GM21737 (cell line): ENCODE measurements around the gene IPO4.

Experiments used
- ATAC-seq: cut with Tn5 transposase; IDR thresholded peaks from one replicate; pipeline ENCODE4 v1.9.1; 2021; ENCODE audit warnings: mild to moderate bottlenecking, moderate library complexity; ENCODE audit not compliant: unreplicated experiment

IPO4 gene

GRCh38 chr14:24195186-24196070, 6.8 kb upstream of the IPO4 start, which contains the start of gene TM9SF1:
Gene TM9SF1 (minus strand): TSS chr14:24195441. CDS start chr14:24195019, 422 bp downstream.
- ATAC-seq: peak; percentile 80

DNA sequence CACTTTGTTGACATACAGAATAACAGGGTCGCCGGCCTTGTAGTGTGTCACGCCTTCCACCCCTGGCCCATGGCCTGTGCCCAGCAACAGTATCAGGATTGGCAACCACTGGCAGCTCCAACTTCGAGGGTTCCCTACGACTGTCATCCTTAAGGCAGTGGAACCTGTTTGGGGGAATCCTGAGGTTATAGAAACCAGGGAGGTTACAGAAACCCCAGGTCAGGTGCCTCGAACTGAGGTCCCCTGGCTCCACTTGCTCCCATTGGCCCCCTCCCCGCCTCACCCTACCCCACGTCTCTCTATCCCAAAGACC, 6.2 kb upstream of the IPO4 start:
- ATAC-seq: no peak

- no peak for ATAC-seq
These were observed 5.7 kb upstream of the IPO4 start for GRCh38 chr14:24194186-24194872.

- no peak for ATAC-seq
These were observed 4.3 kb upstream of the IPO4 start for GRCh38 chr14:24192933-24193332.

DNA sequence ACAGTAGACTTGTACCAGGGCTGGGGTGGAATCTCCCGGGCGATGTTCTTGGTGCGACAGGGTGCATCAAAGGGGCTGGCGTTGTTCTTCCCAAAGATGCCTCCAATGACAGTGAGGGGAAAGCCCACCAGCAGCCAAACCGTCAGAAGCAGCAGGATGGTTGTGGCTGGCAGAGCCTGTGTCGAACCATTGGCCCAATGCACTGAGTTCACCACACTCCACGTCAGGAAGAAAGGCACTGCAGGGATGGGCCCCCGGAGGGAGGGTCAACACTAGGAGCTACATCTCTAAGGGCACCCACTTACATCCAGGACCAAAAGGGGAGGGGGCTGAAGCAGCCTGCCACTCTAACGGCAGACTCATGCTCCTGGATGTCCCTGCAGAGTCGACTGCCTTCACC, 1.8 kb upstream of the IPO4 start:
- no peak for ATAC-seq

- no peak for ATAC-seq
These were observed 844 bp upstream of the IPO4 start for GRCh38 chr14:24189460-24189859.

DNA sequence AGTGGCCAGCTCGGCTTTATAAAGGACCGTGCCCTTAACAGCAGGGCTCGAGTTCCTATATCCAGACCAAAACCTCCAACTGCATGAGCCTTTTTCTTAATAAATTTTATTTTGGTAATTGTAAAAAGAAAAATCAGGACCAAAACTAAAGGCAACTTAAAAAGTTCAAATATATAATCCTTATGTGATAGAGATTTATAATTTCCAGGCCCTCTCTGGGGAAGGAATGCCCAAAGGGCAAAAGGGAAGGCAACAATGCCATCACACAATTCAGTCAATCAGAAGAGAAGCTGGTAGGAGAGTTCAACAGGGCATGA, 401 bp upstream of the IPO4 start:
- no peak for ATAC-seq

GRCh38 chr14:24187539-24187915, 1.1 kb downstream of the IPO4 start:
- no peak for ATAC-seq

GRCh38 chr14:24186831-24187538, 1.6 kb downstream of the IPO4 start:
- no peak for ATAC-seq

DNA sequence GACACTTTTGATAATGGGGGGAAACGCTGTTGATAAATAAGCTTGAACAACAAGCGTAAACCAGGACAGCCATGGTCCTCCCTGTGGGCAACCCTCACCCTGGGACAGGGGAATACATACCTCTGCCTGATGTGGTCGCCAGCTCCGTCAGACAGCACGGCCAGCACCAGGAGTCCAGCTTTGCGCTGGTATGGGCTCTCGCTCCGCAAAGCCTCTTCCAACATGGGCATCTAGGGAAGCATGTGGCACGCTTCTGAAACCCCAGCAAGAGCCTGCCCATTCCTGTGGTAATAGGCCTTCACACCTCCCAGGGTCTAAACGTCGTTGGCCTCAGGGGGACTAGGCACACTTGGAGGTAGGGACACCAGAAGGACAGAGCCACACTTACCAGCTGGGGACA, 2.9 kb downstream of the IPO4 start:
- ATAC-seq: no peak

DNA sequence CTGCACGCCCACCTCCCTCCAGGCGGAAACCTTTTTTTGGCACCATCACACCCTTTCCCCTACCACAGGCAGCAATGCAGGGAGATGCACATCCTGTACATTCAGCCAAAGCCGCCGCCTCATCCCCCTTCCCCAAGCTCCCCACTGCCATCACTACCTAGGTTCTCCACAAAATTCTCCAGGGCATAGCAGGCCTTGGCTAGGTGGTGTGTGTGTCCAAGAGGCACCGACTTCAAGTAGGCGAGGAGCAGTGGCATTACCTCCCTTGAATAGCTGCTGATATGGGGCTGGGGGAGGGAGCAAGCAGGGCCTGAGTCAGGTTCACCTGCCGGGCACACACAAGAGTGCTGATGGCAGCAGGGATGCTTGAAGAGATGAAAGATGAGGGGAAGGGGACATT, 3.6 kb downstream of the IPO4 start:
- ATAC-seq: no peak

DNA sequence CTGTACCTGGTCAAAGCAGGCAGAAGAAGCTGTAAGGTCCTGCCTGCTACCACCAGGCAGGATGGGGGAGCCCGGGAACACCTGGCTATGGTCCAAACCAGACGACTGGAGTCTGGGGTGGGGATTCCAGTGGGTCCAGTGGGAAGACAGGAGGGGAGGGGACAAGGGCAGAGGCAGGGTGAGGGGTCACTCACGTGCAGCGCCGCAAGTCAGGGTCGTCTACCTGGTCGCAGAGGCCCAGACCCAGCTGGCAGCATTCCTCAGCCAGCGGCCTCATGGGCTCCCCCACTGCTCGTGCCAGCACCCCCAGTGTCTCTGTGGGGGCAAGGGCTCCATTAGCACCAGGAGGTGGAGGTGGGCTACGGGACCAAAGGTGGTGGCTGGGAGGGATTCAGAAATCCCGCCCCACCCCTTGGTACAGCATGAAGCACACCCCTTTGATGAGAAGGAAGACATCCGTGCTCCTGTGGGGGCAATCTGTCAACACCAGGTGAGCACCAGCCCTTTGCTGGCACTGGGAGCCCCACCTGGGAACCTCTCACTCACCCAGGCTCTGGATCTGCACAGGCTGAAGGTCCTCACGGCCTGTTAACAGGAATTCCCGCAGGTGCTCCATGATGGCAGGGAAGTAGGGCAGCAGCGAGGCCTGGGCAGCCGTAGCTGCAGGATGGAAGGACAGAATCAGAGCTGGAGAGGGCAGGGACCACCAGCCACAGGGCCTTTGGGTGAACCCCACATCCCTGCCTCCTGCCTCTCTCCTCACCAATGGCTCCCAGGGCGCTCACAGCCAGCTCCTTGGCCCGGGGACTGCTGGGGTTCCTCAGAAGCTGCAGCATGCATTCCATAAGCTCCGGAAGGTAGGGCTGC, 4.3 kb downstream of the IPO4 start:
- ATAC-seq: no peak

GRCh38 chr14:24183014-24183481, 5.6 kb downstream of the IPO4 start:
- no peak for ATAC-seq

- ATAC-seq: no peak
These were observed 6.3 kb downstream of the IPO4 start for GRCh38 chr14:24182110-24182882.

GRCh38 chr14:24181371-24182077, 7.1 kb downstream of the IPO4 start:
- no peak for ATAC-seq

- no peak for ATAC-seq
These were observed 8.4 kb downstream of the IPO4 start for GRCh38 chr14:24179961-24180796.

DNA sequence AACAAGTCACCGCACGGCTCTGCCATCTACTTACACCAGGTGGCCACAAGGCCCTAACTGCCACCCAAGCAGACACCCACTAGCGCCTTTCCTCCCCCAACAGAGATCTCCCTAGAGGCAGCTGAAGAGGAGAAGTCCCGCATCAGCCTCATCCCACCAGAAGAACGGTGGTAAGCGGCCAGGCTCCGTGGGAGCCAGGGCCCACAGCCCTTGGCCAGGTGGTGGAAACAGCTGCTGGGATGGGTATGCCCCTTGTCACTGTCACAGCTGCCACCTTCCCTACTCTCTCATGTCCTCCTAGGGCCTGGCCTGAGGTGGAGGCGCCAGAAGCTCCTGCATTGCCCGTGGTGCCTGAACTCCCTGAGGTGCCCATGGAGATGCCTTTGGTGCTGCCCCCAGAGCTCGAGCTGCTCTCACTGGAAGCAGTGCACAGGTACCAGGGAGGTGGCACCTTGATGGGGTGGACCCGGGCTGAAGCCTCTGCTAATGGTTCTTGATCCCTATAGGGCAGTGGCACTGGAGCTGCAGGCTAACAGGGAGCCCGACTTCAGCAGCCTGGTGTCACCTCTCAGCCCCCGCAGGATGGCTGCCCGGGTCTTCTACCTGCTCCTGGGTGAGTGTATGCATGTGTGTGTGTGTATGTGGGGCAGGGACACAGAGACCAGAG, 9.2 kb downstream of the IPO4 start:
- ATAC-seq: no peak
